A673 (cell line): Measurements from ENCODE around the gene ROR1.

Experiments used
- CTCF ChIP-seq: fragments of 300-800, 200-600 bp; sonication (generic); conservative IDR thresholded peaks from 2 replicates; pipeline ENCODE4 v1.5.1; 2017; ENCODE audit warnings: low read depth, mild to moderate bottlenecking, antibody characterized with exemption, low read length, moderate library complexity, mixed read lengths
- EZH2 ChIP-seq: fragments of 200-600 bp; sonication (generic); IDR thresholded peaks from 2 replicates; pipeline ENCODE4 v1.6.1; 2017; ENCODE audit warnings: borderline replicate concordance, low read depth, mild to moderate bottlenecking, mixed read lengths, antibody characterized with exemption, low read length; ENCODE audit not compliant: poor library complexity, severe bottlenecking

- no peak for TF ChIP-seq CTCF
- no peak for TF ChIP-seq EZH2
Observed at GRCh38 chr1:63885899-63886298, 112.1 kb downstream of the ROR1 start.
